H9 (cell line): ENCODE results near the gene PCED1A. TPM values are rescaled to one million over a fixed set of nuclear protein-coding genes. Genes with fewer than 3 reads are reported as not detected.
A peak's percentile ranks its signal among the peaks of the same experiment; 100 is the strongest.

Experiments used
- DNase-seq: peaks from one replicate; pipeline ENCODE4 v3.0.0-alpha.2; 2017
- H2AFZ ChIP-seq: one replicate; pipeline ENCODE4 v1.6.1; 2013; ENCODE audit warnings: mild to moderate bottlenecking, low read length, control low read depth, moderate library complexity
- H2AK5ac ChIP-seq: 2 replicates; pipeline ENCODE4 v1.6.1; 2013; ENCODE audit warnings: low read length, control low read depth, mixed read lengths; ENCODE audit not compliant: insufficient read length
- H2BK120ac ChIP-seq: one replicate; pipeline ENCODE4 v1.6.1; 2013; ENCODE audit warnings: low read depth, mild to moderate bottlenecking, low read length, control low read depth, inconsistent platforms; ENCODE audit not compliant: poor library complexity, severe bottlenecking
- H2BK12ac ChIP-seq: 2 replicates; pipeline ENCODE4 v1.6.1; 2013; ENCODE audit warnings: low read length, control low read depth, mixed read lengths, low read depth; ENCODE audit not compliant: insufficient read length
- H2BK15ac ChIP-seq: 2 replicates; pipeline ENCODE4 v1.6.1; 2013; ENCODE audit warnings: low read depth, low read length, control low read depth
- H2BK20ac ChIP-seq: one replicate; pipeline ENCODE4 v1.6.1; 2013; ENCODE audit warnings: low read depth, mild to moderate bottlenecking, low read length, control low read depth, inconsistent platforms; ENCODE audit not compliant: poor library complexity, severe bottlenecking
- H2BK5ac ChIP-seq: 2 replicates; pipeline ENCODE4 v1.6.1; 2013; ENCODE audit warnings: low read length, control low read depth, mixed read lengths; ENCODE audit not compliant: insufficient read length
- H3K14ac ChIP-seq: 2 replicates; pipeline ENCODE4 v1.6.1; 2013; ENCODE audit warnings: low read length, control low read depth; ENCODE audit not compliant: insufficient read depth
- H3K18ac ChIP-seq: 2 replicates; pipeline ENCODE4 v1.6.1; 2013; ENCODE audit warnings: low read depth, mild to moderate bottlenecking, mixed read lengths, low read length, control low read depth; ENCODE audit not compliant: insufficient read length
- H3K23ac ChIP-seq: 2 replicates; pipeline ENCODE4 v1.6.1; 2013; ENCODE audit warnings: low read length, control low read depth, mixed read lengths, low read depth; ENCODE audit not compliant: insufficient read length
- H3K23me2 ChIP-seq: 2 replicates; pipeline ENCODE4 v1.6.1; 2013; ENCODE audit warnings: low read depth, mild to moderate bottlenecking, mixed read lengths, low read length, control low read depth; ENCODE audit not compliant: insufficient read length, poor library complexity, severe bottlenecking
- H3K27ac ChIP-seq: 2 replicates; pipeline ENCODE4 v1.5.1; 2013; ENCODE audit warnings: low read length, control low read depth, mixed read lengths, low read depth; ENCODE audit not compliant: insufficient read length
- H3K27me3 ChIP-seq: 2 replicates; pipeline ENCODE4 v1.6.1; 2013; ENCODE audit warnings: low read length, control low read depth, inconsistent platforms; ENCODE audit not compliant: insufficient read depth
- H3K4ac ChIP-seq: 2 replicates; pipeline ENCODE4 v1.6.1; 2013; ENCODE audit warnings: low read depth, mild to moderate bottlenecking, control low read depth, inconsistent platforms, low read length, moderate library complexity
- H3K4me1 ChIP-seq: 2 replicates; pipeline ENCODE4 v1.6.1; 2013; ENCODE audit warnings: low read length, control low read depth, inconsistent platforms; ENCODE audit not compliant: insufficient read depth
- H3K4me2 ChIP-seq: 2 replicates; pipeline ENCODE4 v1.6.1; 2013; ENCODE audit warnings: low read length, control low read depth, mixed read lengths; ENCODE audit not compliant: insufficient read length, insufficient read depth
- H3K56ac ChIP-seq: 2 replicates; pipeline ENCODE4 v1.6.1; 2013; ENCODE audit warnings: low read depth, mild to moderate bottlenecking, mixed read lengths, low read length, control low read depth; ENCODE audit not compliant: insufficient read length
- H3K79me1 ChIP-seq: 2 replicates; pipeline ENCODE4 v1.6.1; 2013; ENCODE audit warnings: low read depth, mild to moderate bottlenecking, moderate library complexity, low read length, control low read depth, inconsistent platforms; ENCODE audit not compliant: insufficient read depth, poor library complexity, severe bottlenecking
- H3K79me2 ChIP-seq: 2 replicates; pipeline ENCODE4 v1.6.1; 2013; ENCODE audit warnings: low read length, control low read depth, inconsistent platforms; ENCODE audit not compliant: insufficient read depth
- H3K9ac ChIP-seq: 2 replicates; pipeline ENCODE4 v1.6.1; 2013; ENCODE audit warnings: low read length, control low read depth, mixed read lengths; ENCODE audit not compliant: insufficient read length; ENCODE audit errors: extremely low read depth
- H3K9me3 ChIP-seq: one replicate; pipeline ENCODE4 v1.6.1; 2013; ENCODE audit warnings: low read depth, low read length, inconsistent platforms; ENCODE audit not compliant: control insufficient read depth
- H3T11ph ChIP-seq: one replicate; pipeline ENCODE4 v1.6.1; 2013; ENCODE audit warnings: mild to moderate bottlenecking, low read length, control low read depth, inconsistent platforms
- H4K20me1 ChIP-seq: one replicate; pipeline ENCODE4 v1.6.1; 2013; ENCODE audit not compliant: control insufficient read depth, insufficient read length, insufficient read depth
- H4K5ac ChIP-seq: 2 replicates; pipeline ENCODE4 v1.6.1; 2013; ENCODE audit warnings: low read depth, mild to moderate bottlenecking, mixed read lengths, low read length, control low read depth; ENCODE audit not compliant: insufficient read length
- H4K8ac ChIP-seq: replicated peaks from 2 replicates; pipeline ENCODE4 v1.6.1; 2013; ENCODE audit warnings: low read length, control low read depth, mixed read lengths, low read depth; ENCODE audit not compliant: insufficient read length
- H4K91ac ChIP-seq: 2 replicates; pipeline ENCODE4 v1.6.1; 2013; ENCODE audit warnings: low read depth, mild to moderate bottlenecking, moderate library complexity, mixed read lengths, low read length, control low read depth; ENCODE audit not compliant: insufficient read length
- H3K27ac Mint-ChIP-seq, 3 experiments: 2 replicates in 2 of 3; 3 replicates in 1 of 3; pipeline ENCODE4 v1.8.0; 2020 to 2021; ENCODE audit warnings: mixed read lengths in 3 of 3, mild to moderate bottlenecking in 1 of 3, moderate library complexity in 1 of 3
- H3K27me3 Mint-ChIP-seq: 2 replicates; pipeline ENCODE4 v1.8.0; 2021; ENCODE audit warnings: low read depth, mild to moderate bottlenecking, moderate library complexity, mixed read lengths
- H3K36me3 Mint-ChIP-seq, 3 experiments: 2 replicates in 2 of 3; 3 replicates in 1 of 3; pipeline ENCODE4 v1.8.0; 2020 to 2021; ENCODE audit warnings: low read depth in 3 of 3, mixed read lengths in 3 of 3; ENCODE audit not compliant: insufficient read depth in 1 of 3
- H3K4me1 Mint-ChIP-seq, 2 experiments: 2 replicates each; pipeline ENCODE4 v1.8.0; 2020; ENCODE audit warnings: mixed read lengths in 2 of 2
- H3K4me3 Mint-ChIP-seq, 2 experiments: 2 replicates in 1 of 2; 3 replicates in 1 of 2; pipeline ENCODE4 v1.8.0; 2020 to 2021; ENCODE audit warnings: mild to moderate bottlenecking in 2 of 2, mixed read lengths in 2 of 2, moderate library complexity in 1 of 2
- H3K9me3 Mint-ChIP-seq, 2 experiments: 2 replicates in 1 of 2; 3 replicates in 1 of 2; pipeline ENCODE4 v1.8.0; 2020; ENCODE audit warnings: mild to moderate bottlenecking in 2 of 2, mixed read lengths in 2 of 2, moderate library complexity in 1 of 2
- CTCF ChIP-seq: fragments of 200-600 bp; sonication (generic); conservative IDR thresholded peaks from 3 replicates; pipeline ENCODE4 v1.8.0; 2021; ENCODE audit warnings: antibody characterized with exemption, mild to moderate bottlenecking
- WGBS: extraction: QIAGEN DNeasy Blood & Tissue Kit; methylation state at CpG from one replicate; pipeline ENCODE4 v1.1.7; 2013; ENCODE audit warnings: missing lambda C conversion rate, low lambda C conversion rate, mixed read lengths; ENCODE audit not compliant: insufficient read length; ENCODE audit errors: extremely low coverage; 5-methylcytosine and 5-hydroxymethylcytosine counted together
- total RNA-seq: library from RNA; stranded (reverse); gene quantifications from 2 replicates; pipeline ENCODE4 v1.2.1, GENCODE V29; 2021

PCED1A gene
- total RNA-seq, 1 experiment from 2014 or later = 30.8 TPM

- H2BK20ac ChIP-seq = no peak overlapping the region
- H4K8ac ChIP-seq = no peak overlapping the region
- no peak overlapping the region for H4K91ac ChIP-seq
- no peaks in the 10 kb centered on the region for H3K79me1 ChIP-seq
- no CpG with 5 or more reads among the region's 22 CpGs for WGBS
- peak overlapping the region in 1 of 2 experiments; percentile 16; a peak in 1 of 5 replicates for H3K4me3 Mint-ChIP-seq
- H3K27ac ChIP-seq = no peak overlapping the region
- H4K20me1 ChIP-seq = no peaks in the 10 kb centered on the region
- no peak overlapping the region for H2BK12ac ChIP-seq
- H3K23me2 ChIP-seq = peaks cover 7% of the 10 kb centered on the region
- H3K18ac ChIP-seq = no peak overlapping the region
- no peak overlapping the region for H3K56ac ChIP-seq
- no peak overlapping the region for H3T11ph ChIP-seq
- H3K9me3 Mint-ChIP-seq = peaks cover 3 to 5% of the 10 kb centered on the region in 2 experiments; a peak in 3 of 5 replicates
- peak; percentile 36 for DNase-seq
- no peak overlapping the region for H3K4ac ChIP-seq
- peaks cover 7% of the 10 kb centered on the region; the same call in 1 of the 2 replicates for H3K4me1 ChIP-seq
- H3K36me3 Mint-ChIP-seq = no peaks in the 10 kb centered on the region; a peak in 1 of 7 replicates
- no peak overlapping the region for H2BK15ac ChIP-seq
- H3K27me3 ChIP-seq = peaks cover 42% of the 10 kb centered on the region
- no peak overlapping the region for H2BK5ac ChIP-seq
- no peak overlapping the region for H3K27ac Mint-ChIP-seq
- H4K5ac ChIP-seq = no peak overlapping the region
- no peak for TF ChIP-seq CTCF
- peak overlapping the region; percentile 63 for H3K4me2 ChIP-seq
- no peak overlapping the region for H3K14ac ChIP-seq
- no peak overlapping the region for H2AFZ ChIP-seq
- H3K9me3 ChIP-seq = no peaks in the 10 kb centered on the region
- no peak overlapping the region for H3K23ac ChIP-seq
- H3K9ac ChIP-seq = no peak overlapping the region
- peaks cover 20 to 29% of the 10 kb centered on the region in 2 experiments for H3K4me1 Mint-ChIP-seq
- H2AK5ac ChIP-seq = no peak overlapping the region
- peaks cover 76% of the 10 kb centered on the region for H3K27me3 Mint-ChIP-seq
- no peaks in the 10 kb centered on the region for H3K79me2 ChIP-seq
- no peak overlapping the region for H2BK120ac ChIP-seq
Observed at GRCh38 chr20:2805689-2806350, 34.6 kb downstream of the PCED1A start.
